ENCODE results near the gene EXOC3L2.

- TF ChIP-seq POLR2AphosphoS5 (IDR thresholded peaks at IDR 0.05), result no peak
- no peak for TF ChIP-seq CTCF (IDR thresholded peaks at IDR 0.05)
- TF ChIP-seq EP300 (IDR thresholded peaks at IDR 0.05), result no peak
- TF ChIP-seq POLR2A (IDR thresholded peaks at IDR 0.05; ENCODE audit: low read depth), result no peak
Measured at GRCh38 chr19:45291834-45292233, 46.6 kb upstream of the EXOC3L2 start.
